GM12873 (cell line): ENCODE measurements around the gene RASSF5.

Source experiments
- TF ChIP-seq, protein P1 (sequence below): IDR thresholded peaks from 2 replicates; pipeline ENCODE4 v1.5.1; 2012; ENCODE audit warnings: low read depth, mild to moderate bottlenecking, moderate library complexity, low read length, control low read depth; ENCODE audit not compliant: insufficient read depth; ENCODE audit errors: missing control alignments

RASSF5 gene

GRCh38 chr1:206464456-206464964, 42.8 kb upstream of the RASSF5 start:
- TF ChIP-seq, protein P1, sequence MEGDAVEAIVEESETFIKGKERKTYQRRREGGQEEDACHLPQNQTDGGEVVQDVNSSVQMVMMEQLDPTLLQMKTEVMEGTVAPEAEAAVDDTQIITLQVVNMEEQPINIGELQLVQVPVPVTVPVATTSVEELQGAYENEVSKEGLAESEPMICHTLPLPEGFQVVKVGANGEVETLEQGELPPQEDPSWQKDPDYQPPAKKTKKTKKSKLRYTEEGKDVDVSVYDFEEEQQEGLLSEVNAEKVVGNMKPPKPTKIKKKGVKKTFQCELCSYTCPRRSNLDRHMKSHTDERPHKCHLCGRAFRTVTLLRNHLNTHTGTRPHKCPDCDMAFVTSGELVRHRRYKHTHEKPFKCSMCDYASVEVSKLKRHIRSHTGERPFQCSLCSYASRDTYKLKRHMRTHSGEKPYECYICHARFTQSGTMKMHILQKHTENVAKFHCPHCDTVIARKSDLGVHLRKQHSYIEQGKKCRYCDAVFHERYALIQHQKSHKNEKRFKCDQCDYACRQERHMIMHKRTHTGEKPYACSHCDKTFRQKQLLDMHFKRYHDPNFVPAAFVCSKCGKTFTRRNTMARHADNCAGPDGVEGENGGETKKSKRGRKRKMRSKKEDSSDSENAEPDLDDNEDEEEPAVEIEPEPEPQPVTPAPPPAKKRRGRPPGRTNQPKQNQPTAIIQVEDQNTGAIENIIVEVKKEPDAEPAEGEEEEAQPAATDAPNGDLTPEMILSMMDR, result no peak

DNA sequence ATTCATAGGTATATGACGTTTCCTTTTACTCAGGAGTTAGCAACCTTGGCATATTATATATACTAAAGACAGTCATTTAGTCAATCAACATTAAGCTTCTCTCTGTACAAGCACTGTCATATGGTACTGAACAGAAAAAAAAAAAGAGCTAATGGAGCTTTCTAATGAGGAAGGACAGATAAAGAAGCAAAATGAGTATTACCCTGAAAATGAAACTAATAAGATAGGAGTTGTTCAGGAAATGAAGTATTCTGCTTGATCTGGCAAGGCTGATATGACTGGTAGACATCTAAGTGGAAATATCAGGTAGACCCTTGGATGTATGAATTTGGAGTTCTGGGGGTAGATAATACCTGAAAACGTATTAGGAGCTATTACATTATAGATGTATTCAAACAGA, 41.4 kb upstream of the RASSF5 start:
- TF ChIP-seq, protein P1, result no peak

DNA sequence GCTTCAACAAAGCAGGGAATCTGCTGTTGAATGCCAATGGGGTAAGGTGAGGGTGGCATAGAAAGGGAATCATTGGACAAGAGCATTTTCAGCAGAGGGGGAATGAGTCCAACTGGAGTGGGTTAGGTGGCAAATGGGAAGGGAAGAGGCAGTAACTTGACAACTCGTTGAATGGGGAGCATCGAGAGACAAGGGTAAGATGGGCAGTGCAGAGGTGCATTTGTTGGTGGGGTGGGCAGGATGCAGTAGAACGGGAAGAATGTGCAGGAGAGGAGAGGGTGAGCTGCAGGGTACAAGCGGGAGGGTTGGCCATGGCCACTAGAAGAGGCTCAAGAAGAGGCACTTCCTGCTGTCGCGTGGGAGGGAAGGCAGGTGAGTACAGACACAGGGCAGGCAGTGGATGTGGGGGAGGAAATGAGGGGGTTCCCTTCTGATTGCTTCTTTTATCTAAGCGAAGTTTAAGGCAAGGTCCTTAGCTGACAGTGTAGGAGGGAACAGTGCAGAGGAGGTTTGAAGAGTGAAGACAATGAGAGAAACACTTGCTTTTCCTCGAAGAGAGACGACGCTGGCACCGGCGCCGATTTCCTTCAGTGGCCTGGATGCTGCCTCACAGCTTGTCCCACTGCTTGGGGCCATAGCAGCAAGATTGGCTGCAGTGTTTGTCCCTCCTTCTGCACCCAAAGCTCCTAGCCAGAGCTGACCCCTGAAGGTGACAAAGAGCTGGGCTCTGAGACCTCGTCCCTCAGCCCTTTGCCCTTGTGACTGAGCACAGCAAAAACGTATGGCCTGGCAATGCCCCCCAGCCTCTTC, 40.3 kb upstream of the RASSF5 start:
- TF ChIP-seq, protein P1, result no peak

- TF ChIP-seq, protein P1, result no peak
Observed at GRCh38 chr1:206467915-206468314, 39.4 kb upstream of the RASSF5 start.

DNA sequence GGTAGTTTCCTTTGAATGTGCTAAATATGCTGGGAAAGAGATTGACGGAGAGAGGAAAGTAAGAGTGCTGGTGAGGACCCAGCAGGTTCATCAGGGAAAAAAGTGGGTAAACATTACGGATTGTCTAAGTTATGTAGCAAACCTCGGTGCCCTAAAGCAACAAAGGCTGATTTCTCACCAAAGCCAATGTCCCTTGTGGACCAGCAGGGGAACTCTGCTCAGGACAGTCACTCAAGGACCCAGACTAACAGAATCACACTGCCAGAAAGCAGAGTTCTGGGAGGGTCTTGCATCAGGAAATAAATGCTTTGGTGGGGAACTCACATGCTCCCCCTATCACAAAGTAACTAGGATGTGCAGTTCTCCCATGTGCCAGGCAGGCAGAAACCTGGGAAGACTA, 38.8 kb upstream of the RASSF5 start:
- TF ChIP-seq, protein P1, result peak; percentile 33

DNA sequence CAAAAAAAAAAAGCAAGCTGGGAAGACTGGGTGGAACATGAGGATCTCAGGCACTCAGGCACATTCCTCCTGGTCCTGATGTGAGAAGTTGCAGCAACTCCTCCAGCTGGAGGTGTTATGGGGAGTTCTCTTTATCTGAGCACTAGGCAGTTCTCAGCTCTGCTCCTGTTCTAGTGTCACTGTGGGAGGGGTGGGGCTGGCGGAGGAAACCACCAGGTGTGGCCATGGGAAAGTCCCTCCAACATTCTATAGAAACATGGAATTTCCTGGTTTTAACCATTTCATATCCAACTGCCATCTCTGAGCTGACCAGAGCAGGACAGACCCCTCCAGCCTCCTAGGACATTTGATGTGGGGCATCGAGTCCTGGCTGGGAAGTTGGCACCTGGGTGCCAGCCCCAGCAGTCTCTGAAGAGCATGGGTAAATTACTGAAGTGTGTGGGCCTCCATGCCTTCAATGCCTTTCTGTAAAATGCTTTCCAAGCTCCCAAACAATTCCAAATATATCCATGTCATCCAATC, 37.9 kb upstream of the RASSF5 start:
- TF ChIP-seq, protein P1, result no peak

DNA sequence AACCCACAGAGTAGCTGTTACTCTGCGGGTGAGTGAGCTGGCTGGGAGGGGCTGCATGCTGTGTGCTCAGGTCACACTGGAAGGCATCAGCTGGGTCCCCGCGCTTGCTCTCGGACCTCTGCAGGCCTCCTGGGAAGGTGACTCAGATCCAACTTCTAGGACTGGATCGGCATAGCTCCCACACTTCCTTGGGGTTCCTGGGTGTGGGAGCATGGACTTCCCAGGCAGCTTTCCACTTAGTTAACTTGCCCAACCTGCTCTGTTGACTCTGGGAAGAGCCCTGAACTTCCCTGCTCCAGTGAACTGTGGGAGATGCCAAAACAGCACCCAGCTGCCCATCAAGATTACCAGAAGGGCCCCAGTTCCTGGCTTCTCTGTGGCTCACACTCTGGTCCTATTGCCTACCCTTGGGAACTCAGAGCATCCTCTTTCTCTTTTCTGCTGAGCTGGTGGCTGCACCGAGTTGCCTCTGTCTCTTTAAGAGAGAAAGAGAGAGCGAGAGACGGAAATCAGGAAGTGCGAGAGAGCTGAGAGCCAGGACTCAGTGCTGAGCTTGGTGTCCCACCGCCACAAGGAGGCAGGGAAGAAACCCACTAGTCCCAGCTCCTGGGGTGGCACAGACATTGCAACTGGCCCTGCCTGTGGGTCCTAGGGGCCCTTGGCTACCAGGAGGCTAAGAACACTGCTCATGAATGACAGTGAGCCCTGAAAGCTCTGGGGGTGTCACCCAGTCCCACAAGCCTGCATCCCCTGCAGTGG, 37.2 kb upstream of the RASSF5 start, which contains the start of gene IKBKE:
Gene IKBKE, plus strand, starts transcription at position 544 of the 759 bp plus-strand sequence. CDS start 2,752 bp downstream, outside the sequence.
- TF ChIP-seq, protein P1, result peak; percentile 43
